DMS153 treated with DMSO at 0.1 percent for 48 hours (cell line): Measurements from ENCODE around the gene IFT27.
A peak's percentile ranks its signal among the peaks of the same experiment; 100 is the strongest.

ENCODE experiments used
- DNase-seq: peaks from one replicate; lab custom pipeline; 2025; ENCODE audit not compliant: unreplicated experiment; lab: John Stamatoyannopoulos, UW

The IFT27 gene, protein sequence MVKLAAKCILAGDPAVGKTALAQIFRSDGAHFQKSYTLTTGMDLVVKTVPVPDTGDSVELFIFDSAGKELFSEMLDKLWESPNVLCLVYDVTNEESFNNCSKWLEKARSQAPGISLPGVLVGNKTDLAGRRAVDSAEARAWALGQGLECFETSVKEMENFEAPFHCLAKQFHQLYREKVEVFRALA

GRCh38 chr22:36775964-36776669 lies at the start of gene IFT27:
Gene IFT27, minus strand, starts transcription at chr22:36776119. Its CDS starts 412 bp downstream, at chr22:36775707.
- peak; percentile 99 for DNase-seq

DNA sequence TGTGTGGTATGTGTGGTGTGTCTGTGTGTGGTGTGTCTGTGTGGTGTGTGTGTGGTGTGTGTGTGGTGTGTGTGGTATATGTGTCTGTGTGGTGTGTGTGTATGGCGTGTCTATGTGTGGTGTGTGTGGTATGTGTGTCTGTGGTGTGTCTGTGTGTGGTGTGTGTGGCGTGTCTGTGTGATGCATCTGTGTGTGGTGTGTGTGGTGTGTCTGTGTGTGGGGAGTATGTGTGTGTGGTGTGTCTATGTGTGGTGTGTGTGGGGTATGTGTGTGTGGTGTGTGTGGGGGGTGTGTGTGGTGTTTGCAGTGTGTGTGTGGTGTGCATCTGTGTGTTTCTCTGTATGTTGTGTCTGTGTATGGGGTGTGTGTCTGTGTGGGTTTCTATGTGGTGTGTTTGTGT lies 48.7 kb upstream of the IFT27 start:
- DNase-seq = no peak

- no peak for DNase-seq
Measured at GRCh38 chr22:36823186-36823839, 47.4 kb upstream of the IFT27 start.

DNA sequence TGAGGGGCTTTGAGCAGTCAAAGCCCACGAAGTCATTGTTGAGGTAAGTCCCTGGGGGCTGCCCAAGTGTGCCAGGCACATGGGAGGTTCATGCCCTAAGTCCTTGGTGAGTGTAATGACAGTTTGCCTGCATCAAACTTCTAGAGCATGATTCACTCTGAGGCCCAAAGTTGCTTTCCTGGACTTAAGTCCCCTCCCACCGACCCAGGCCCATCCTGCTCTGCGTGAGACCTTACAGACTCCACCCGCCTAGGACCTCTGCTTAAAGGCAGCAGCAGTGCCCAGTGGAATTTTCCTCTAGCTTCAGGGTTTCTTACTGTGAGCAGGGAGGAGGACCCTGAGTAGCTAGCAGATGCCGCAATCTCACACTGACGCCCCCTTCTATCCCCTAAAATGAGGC lies 46.7 kb upstream of the IFT27 start:
- DNase-seq = no peak

DNA sequence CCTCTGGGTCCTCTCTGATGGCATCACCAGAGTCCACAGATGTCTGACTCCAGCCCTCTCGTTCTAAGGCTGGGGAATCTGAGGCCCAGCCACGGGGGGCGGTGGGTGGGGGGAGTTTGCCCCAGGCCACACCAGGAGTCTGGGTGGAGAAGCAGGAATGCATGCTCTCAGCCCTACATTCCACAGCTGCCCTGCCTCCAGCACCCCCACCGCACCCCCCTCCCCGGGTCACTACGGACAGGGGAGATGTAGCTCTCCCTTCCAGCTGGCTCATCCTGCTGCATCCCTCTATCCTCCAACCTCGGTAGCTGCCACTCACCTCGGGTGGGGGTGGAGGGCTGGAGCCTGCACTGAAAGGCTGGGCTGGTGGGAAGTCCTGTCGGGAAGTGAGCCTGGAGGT lies 43.2 kb upstream of the IFT27 start:
- DNase-seq = no peak

DNA sequence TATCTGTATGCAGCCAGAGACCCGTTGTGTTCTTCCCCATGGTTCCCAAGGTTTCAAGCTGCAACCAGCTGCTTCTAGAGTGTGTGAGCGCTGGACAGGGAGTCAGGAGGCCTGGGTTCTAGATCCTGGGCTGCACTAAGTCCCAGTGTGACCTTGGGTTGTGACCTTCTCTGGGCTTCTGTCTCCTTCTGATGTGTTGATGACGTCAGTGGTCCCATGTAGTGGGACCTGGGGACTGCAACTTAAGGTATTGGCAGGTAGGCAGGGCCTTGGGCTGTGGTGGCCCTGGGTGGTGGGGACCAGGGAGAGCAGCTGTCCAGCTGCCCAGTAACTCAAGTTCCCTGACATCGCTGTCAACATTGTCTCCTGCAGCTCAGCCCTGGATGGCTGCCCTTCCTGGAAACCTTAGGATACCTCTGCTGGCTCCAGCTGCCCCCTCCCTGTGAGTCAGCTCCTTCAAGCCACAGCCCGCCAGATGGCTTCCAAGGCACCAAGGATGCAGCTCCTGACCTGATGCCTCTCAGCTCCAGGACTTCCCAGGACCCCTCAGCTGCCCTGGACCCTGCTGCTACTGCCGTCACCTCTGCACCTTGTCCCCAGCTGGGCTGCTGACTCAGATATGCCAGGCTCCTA lies 42.2 kb upstream of the IFT27 start:
- DNase-seq = no peak

GRCh38 chr22:36817525-36817848 lies 41.6 kb upstream of the IFT27 start:
- DNase-seq = no peak

- no peak for DNase-seq
Measured at GRCh38 chr22:36816636-36817524, 41.0 kb upstream of the IFT27 start, which contains the start of gene PVALB. Gene PVALB, minus strand, starts transcription at chr22:36817035. Its CDS starts 30 bp downstream, at chr22:36817005.

DNA sequence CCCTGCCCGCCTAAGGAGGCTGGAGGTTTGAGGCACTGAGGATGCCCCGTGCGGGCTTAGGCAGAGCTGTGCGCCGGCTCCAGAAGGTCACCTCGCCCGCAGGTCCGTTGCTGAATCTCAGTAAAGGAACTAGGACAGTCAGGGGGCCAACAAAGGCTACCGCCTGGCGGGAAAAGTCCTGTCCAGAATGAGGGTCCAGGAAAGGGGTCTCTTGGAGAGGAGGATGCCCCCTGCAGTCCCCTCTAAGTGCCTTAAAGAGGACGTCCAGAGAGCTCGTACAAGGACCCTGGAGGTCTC lies 40.4 kb upstream of the IFT27 start:
- no peak for DNase-seq

- DNase-seq = no peak
Measured at GRCh38 chr22:36815558-36816338, 39.8 kb upstream of the IFT27 start.

DNA sequence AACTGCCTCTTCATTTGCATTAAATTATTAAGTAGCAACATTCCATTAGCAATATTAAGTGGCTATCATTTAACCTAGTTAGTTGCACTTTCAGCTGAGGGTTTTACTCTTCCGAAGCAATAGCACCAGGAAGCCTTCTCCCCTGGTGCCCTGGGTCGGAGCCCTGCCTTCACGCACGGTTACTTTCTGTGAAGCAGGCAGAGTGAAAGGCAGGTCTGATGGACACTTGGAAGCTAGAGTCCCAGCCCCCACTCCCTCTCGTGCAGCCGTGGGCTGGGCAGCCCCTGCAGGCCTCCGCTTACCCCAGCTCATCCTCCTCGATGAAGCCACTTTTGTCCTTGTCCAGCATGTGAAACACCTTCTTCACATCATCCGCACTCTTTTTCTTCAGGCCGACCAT lies 38.9 kb upstream of the IFT27 start:
- DNase-seq = no peak

DNA sequence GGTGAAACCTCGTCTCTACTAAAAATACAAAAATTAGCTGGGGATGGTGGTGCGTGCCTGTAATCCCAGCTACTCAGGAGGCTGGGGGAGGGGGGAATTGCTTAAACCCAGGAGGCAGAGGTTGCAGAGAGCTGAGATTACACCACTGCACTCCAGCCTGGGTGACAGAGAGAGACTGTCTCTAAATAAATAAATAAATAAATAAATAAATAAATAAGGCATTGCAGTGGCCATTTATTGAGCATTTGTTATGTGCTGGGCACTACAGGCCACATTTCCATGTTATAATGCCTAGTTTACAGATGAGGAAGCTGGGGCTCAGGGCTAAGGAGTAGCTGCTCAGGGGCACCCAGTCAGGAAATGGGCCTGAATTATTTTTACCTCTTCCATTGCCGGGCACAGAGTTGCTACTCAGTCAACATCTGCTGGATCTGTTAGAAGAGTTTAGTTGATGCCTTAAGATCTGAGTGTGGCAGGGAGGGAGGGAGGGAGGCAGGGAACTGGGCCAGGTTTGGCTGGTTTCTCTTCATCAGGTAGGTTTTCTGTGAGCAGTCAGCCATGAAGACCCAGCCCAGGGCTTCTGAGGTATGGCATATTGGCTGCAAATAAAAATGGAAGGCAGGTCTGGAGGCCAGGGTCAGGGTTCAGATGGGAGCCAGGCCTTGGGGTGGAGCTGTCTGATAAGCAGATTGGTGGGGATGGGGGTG lies 35.3 kb upstream of the IFT27 start:
- no peak for DNase-seq

DNA sequence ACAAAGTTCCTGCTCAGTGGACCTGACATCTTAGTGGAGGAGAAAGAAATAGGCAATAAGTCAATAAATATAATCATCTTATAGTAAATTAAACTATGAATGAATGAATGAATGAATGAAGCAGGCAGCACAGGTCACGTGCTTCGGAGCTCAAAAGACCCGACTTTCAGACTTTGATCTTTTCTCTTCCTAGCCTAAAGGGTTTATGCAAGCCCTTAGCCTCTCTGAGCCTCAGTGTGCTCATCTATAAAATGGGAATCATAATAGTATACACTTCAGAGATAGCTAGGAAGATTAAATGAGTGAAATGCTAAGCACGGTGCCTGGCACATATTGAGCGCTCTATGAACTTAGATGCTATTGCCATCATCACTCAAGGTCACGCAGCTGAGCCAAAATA lies 33.4 kb upstream of the IFT27 start:
- no peak for DNase-seq

DNA sequence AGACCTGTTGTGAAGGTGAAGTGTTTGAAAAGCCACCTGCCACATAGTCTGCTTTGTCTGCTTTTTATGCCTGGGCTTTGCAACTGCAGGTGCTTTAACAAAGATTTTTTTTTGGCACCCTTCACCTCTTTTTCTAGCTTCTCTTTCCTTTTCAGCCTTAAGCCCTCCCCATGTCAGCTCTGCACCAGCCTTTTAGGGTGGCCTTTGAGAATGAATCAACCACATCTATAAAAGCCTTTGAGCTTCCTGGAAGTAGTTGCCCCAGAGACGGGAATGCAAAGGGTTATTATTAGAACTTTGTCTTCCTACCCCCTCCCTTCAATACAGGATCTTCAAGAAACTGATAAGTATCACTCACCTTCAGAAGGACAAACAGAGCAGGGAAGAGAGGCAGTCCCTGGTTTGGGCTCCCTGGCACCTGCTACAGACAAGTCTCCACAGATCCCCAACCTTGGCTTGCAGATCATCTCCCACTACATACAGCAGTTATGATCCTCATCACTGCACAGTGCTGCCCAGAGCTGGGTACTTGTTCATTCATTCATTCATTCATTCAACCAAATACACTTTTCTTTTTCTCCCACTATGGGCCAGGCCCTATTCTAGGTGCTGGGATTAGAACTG lies 32.9 kb upstream of the IFT27 start:
- DNase-seq = peak; percentile 80

GRCh38 chr22:36807627-36808026 lies 31.7 kb upstream of the IFT27 start:
- no peak for DNase-seq

- DNase-seq = no peak
Measured at GRCh38 chr22:36806835-36807234, 30.9 kb upstream of the IFT27 start.

- DNase-seq = no peak
Measured at GRCh38 chr22:36803358-36803757, 27.4 kb upstream of the IFT27 start.

DNA sequence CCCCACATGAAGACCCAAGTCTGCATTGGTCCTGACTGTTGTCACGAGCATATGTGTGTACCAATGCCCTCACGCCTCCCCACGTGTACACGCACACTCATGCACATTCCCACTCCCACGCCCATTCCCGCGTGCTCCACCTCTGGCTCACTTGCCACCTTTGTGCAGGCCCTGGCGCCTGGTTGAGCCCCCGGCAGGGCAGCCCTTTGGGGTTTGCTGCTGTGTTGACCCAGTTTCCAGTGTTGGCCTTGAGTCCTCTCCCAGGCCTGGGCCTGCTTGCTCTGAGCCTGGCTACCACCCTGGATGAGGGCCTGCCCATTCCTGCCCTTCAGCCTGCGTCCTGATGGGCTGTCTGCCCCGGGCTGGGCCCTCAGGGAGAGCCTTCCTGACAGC lies 22.8 kb upstream of the IFT27 start:
- DNase-seq = no peak

- DNase-seq = no peak
Measured at GRCh38 chr22:36797911-36798673, 22.2 kb upstream of the IFT27 start.
